GM19455 (cell line): Measurements from ENCODE around the gene SNAPC5.
"Not testable (repeated sequence)": the region's sequence is repeated elsewhere in the genome, so short reads cannot be mapped to it uniquely, and the experiment has no call there.

Experiments used
- ATAC-seq: cut with Tn5 transposase; IDR thresholded peaks from one replicate; pipeline ENCODE4 v1.9.1; 2021; ENCODE audit not compliant: unreplicated experiment

The SNAPC5 gene, protein sequence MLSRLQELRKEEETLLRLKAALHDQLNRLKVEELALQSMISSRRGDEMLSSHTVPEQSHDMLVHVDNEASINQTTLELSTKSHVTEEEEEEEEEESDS

DNA sequence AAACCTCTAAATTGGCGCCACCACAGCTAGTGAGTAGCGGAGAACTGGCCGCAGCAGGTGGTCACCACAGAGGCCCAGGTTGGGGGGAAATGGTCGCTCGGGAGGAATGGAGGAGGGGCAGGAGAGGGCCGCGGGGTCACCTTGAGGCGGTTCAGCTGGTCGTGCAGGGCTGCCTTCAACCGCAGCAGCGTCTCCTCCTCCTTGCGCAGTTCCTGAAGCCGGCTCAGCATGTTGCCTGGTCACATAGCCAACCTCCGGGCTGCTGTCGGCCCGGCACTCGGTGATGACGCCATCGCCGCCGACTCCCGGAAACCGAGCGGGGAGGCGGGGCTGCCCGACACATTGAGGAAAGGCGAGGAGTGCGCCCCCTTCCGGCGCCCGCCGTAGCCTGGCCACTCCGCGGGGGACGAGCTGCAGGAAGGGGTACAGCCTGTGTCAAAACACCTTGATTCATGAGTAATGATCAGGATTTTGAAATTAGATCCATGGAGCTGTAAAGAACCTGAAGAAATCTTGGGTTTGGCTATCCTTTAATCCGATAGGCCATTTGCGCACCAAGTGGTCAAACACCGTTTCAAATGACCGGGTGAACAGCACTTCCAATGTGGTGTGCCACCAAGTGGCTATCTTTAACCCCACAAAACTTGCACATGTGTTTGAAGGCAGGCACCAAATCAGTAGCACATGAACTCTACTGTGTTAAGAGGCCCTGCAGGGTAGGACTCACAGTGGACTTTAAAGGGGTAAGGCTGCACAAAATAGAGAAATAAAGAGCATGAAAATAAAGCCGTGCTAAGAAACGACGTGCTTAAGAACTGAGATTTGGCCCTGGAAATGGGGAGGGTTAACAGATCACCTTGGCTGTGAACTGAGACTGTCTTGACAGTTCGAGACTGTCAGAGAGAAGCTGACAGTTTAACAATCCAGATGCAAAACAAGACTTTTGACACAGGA lies at the start of gene SNAPC5:
Gene SNAPC5 (minus strand): TSS at position 261 of the 954 bp plus-strand sequence. CDS start 31 bp downstream, at position 230.
- ATAC-seq = peak; percentile 76

DNA sequence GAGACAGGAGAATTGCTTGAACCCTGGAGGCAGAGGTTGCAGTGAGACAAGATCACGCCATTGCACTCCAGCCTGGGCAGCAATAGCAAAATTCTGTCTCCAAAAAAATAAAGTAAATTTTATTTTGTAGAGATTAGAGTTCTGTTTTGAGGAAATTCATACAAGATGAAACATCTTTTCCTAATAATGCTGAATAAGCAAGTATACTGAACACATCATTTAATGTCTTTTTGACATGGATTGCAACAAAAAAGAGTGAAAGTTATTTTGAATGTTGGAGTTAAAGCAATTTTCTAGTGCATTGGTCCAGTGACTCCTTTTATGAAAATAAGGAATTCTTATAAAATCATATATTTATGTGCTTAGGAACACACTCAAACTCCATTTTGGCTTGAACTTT lies 47.7 kb upstream of the SNAPC5 start:
- ATAC-seq = no peak

DNA sequence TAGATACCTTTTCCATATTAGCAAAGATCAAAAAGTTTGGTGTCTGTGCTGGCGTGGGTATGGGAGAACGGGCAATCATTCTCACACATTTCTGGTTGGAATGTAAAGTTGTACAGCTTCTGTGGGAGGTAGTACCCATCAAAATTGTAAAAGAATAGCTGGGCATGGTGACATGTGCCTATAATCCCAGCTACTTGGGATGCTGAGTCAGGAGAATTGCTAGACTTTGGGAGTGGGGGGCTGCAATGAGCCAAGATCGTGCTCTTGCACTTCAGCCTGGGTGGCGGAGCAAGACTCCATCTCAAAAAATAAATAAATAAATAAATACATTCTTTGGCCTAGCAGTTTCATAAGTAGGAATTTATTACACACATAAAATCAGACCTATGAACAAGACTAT lies 45.3 kb upstream of the SNAPC5 start:
- ATAC-seq = no peak

DNA sequence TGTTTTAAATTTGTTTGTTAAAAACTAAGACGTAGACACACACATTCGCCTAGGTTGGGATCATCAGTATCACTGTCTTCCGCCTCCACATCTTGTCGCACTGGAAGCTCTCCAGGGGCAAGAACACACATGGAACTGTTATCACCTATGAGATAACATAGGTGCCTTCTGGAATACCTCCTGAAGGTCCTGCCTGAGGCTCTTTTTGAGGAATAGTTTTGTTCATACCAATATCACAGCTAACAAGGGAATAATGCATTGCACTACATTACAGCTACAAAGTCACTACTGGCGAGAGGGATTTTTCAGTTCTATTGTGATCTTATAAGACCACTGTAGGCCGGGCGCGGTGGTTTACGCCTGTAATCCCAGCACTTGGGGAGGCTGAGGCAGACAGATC lies 37.5 kb upstream of the SNAPC5 start:
- ATAC-seq = no peak

DNA sequence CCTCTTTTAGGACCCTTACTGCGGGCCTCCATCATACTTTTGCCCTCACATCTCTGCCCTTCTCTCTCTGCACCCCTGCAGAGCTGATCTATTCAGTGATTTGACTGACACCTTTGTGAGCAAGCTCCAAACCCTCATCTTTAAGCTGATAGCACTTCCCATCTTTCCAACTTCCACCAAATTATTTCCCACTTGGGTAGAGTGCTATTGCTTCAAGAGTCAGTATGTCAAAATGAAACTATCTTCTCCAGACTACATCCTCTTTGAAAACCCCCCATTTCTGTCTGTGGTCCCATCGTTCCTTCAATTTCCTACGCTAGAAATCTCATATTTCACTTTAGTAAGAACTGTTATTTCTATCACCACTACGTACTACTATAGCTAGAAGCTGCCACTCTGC lies 27.3 kb upstream of the SNAPC5 start:
- no peak for ATAC-seq

DNA sequence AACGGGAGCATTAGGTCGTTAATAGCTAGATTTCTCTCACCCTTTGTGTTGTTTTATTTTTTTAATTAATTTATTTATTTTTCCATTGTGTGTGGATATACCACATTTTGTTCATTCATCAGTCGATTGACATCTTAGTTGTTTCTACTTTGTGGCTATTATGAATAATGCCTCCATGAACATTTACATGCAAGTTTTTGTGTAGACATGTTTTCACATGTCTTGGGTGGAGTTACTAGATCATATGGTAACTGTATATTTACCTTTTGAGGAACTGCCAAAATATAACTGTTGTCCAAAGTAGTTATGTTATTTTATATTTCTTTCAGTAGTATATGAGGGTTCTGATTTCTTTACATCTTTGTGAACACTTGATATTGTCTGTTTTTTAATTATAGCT lies 26.4 kb upstream of the SNAPC5 start:
- no peak for ATAC-seq

DNA sequence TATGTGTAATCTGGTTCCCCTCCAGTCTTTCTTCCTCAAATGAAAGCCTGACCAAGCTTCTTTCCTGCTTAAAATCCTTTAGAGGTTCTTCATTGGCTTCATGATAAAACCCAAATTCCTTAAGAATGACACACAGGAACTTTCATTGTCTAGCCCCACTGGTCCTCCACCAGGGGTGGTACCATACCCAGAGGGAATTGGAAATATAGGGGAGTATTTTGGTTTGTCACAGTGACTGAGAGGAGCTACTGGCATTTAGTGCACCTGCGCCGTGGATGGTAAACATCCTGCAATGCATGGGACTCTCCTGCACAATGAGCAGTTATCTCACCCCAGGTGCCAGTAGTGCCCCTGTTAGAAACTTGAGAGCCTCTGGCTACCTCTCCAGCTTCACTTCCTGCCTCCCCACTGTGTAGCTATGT lies 18.4 kb upstream of the SNAPC5 start:
- ATAC-seq = no peak

DNA sequence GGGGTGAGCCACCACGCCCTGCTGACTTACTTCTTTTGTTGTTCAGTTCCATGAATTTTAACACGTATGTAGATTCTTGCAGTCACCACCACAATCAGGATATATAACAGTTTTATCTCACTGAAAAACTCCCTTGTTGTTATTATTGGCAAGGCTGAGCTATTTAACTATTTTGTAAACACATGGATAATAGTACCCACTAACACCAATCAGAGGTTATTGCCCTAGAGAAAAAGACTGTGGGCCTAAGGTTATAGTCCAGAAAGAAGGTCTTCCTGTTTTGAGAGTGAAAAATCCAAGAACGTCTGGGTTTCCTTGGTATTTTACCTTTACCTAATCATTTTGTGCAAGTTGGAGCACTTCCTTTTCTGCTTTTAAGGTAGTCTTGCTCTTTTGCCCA lies 17.0 kb upstream of the SNAPC5 start:
- ATAC-seq = no peak

DNA sequence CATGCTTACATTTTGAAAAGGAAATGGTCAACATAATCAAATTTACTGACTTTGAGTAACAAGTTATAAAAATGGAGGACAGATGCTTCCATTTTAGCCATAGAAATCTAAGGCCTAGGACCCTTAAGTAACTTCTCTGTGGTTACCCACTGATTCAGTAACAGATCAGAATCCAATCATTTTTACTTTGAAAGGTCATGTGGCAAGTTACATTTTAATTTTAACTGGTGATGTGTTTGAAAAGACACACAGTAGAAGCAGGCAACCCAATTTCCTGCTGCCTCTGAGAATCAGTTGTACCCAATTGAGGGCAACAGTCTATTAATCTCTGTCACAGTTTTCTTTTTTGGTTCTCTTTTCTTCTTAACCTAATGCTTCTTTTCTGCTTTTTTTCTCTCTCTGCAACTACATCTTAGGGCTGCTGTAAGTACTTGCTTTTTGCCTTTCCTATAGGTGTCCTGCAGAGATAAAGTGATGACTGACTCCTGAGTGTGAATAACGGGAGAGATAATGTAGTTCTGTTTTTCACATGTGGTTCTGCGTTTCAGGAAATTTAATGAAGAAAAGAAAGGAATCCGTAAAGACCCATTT lies 10.8 kb upstream of the SNAPC5 start:
- no peak for ATAC-seq

DNA sequence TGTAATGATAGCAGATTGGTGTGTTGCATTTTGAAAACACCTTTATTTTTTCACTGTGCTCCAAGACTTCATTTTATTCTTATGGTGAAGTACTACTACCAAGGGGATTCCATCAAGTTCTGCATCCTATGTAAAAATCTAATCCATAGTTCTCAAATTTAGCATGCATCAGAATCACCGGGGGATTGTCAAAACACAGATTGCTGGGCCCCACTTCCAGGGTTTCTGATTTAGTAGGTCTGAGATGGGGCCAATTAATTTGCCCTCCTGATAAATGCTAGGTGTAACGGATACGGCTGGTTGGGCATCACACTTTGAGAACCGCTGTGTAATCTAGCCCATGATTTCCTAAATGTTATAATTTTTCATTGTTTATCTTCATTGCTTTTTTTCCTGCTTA lies 8.3 kb upstream of the SNAPC5 start:
- no peak for ATAC-seq

DNA sequence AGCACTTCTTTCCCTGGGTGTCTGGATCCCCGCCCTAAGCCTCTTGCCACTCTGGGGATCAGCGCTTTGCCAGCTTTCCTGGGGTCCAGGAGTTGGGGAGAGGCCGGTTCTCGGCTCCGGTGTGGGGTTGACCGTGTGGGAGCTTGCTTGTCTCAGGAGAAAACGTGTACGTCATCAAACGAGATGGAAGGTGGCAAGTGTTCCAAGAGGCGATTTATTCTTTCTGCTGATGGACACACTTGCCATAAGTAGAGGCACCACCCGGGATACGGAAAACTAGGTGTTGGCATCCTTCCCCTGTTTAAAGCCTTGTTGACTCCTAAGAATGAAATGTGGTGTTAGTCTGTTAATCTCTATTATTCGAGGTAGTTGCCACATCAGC lies 7.9 kb upstream of the SNAPC5 start:
- ATAC-seq = no peak

DNA sequence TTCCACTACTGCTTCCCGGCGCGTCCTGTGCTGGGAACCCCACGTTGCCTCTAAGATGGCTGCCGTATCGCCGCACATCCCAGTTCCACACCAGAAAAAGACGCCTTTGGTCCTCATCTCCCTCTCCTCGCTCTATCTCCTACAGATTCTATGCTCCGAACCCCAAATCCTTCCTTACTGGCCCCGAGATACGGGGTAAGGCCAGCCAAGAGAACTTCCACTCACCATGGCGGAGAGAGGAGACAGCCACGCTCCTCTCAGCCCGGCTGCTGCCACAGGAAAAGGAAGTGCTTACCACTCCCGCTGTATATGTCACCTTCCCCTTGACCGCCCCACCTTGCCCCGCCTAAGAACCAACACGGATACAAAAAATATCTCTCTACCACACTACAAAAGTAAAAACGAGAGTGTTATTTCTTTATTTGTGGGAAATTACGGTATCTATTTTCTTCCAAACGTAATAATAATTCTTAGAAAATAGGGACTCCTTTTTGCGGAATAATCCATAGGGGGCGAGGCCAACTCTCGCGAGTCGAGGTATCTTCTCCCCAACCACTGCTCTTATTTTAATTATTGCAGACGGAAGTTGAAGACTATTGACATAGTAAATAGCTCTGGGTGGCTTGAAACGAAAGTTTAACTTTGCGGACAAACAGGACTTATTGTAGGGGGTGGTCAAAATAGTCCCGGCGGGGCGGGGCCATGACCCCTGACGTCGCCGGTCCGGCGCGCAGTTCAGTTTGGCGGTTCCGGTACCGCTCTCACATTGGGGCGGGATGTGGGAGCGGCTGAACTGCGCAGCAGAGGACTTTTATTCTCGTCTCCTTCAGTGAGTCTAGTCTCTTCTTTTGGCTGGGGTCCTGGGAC lies 7.2 kb upstream of the SNAPC5 start, which contains the start of the genes RPL4 and ZWILCH:
Gene RPL4 (minus strand): TSS at position 293 of the 867 bp plus-strand sequence. CDS start 65 bp downstream, at position 228.
Gene ZWILCH (plus strand): TSS at position 764 of the 867 bp plus-strand sequence. CDS start 13 bp downstream, at position 777.
- peak; percentile 72 for ATAC-seq

DNA sequence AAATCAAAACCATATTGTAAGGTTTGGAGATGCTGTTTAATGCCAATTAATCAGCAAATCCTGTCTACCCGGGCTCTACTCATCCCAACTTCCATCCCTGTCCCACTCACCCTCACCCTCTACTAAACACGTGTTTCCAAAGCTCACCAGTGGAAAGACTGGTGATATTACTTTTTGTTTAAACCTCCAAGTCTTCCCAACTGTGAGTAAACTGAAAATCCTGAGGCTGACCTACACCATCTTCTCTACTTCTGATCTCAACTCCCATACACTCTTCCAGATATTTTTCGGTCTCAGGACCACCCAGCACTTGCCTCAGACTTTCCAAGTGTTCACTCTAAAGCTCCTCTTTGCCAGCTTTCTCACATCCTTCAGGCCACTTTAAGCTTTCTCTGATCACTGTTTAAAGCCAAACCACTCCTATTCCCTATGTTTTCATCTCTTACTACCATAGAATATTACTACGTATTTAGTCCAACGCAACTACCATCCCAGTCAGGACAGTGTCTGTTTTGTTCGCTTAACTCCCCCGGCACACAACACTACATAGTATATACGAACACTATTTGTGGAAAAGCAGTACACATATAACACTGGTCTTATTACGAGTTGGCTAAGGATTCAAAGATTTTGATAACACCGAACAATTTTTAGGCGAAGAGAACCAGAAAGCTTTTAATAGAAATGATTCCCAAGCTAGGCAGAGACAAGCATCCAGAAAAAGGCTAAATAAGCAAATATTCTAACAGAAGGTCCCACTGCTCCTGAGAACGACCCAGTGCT lies 6.4 kb upstream of the SNAPC5 start:
- ATAC-seq = no peak

DNA sequence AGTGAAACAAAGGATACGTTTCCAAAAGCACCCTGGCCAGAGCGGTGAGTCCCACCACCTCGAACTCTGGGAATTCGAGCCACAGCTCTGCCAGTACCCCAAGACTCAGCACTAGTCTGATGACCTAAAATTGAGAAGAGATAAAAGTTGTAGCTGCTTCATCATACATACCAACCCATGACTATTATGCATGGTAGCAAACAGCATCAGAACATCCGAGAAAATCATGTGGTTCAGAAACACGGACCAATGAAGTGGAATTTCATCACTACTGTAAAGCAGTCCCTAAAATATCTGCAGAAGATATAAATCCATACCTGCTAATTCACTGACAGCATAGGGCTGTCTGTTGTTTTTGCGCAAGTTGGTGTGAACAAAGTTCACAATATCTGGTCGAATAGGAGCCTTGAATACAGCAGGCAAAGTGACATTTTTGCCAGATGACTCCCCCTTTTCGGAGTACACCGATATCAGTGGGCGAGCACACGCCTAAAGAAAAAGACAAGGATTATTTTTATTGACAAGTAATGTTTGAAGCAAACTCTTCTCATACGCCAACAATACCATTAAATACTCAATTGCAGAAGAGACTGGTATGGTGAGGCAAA lies 5.6 kb upstream of the SNAPC5 start:
- not testable (repeated sequence) for ATAC-seq

DNA sequence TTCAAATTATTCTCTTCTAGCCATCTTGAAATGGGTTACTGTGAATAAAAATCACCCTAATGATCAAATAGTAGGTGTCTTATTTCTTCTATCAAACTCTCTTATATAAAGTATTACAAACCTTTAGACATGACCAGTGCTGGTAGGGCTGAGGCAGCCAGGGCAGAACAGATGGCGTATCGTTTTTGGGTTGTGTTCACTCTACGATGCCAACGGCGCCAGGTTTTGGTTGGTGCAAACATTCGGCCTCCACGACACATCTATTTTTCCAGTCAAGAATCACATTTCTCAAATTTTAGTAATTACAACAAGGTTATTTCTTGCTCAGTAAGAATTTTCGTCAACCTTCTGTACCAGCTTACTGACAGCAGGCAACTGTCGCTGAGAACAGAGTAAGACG lies 4.9 kb upstream of the SNAPC5 start:
- ATAC-seq = no peak

DNA sequence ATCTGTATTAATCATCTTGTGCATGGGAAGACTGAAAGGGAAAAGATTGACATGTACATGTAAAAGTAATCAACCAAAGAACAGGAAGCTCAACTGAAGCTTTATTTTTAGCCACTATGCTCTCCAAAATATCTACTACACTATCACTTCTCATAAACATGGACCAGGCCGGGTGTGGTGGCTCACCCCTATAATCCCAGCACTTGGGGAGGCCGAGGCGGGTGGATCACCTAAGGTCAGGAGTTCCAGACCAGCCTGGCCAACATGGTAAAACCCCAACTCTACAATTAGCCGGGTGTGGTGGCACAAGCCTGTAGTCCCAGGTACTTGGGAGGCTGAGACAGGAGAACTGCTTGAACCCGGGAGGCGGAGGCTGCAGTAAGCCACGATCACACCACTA lies 2.8 kb upstream of the SNAPC5 start:
- not testable (repeated sequence) for ATAC-seq

DNA sequence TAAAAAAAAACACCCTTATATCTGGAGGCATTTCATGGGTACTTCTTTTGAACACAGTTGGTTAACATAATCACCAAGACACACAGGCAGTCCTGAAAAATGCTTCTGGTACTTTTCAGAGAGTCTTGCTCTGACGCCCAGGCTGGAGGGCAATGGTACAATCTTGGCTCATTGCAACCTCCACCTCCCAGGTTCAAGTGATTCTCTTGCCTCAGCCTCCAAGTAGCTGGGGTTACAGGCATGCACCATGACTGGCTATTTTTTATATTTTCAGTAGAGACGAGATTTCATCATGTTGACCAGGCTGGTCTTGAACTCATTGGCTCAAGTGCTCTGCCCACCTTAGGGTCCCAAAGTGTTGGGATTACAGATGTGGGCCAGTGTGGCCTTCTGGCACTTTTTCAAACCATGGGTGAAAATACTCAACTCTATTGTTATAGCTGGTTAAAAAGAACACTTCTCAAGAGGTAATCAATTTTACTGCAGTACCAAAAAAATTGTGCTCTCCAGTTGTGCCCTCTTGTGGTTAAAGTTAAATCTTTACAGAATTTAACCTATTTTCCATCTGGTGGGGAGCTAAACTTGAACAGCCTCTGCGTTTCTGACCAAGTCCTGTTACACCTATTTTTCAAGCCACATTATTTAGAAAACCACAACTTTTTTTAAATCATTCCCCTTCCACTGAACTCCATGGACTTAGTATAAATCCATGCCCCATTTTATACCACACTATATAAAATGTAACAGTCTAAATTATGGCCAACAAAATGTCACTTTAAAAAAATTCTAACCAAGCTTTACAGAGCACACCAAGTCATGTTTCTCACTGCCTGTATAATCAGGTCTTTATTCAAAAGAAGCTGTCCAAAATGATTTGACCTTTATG lies 1.2 kb upstream of the SNAPC5 start:
- no peak for ATAC-seq

DNA sequence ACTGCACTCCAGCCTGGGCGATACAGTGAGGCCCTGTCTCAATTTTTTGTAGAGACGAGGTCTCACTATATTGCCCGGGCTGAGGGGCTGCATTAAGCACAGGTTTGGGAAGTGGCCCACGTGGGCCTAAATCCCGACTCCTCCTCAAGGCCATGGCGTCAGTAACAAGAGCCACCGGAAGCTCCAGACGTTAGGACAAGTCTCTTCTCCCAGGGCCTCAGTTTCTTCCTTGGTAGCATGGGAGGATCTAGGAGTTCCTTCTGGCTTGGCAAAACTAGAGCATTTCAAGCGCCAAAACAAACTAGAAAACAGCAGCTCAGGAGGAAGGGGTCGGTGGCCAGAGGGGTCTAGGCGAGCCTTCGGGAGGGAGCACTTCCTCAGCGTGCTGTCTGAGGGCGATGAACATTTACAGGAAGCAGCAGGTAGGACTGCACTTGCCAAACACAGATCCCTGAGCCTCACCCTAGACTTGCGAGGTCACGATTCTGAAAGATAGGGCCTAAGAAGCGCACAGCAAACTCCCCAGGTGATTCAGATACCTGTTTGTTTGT lies 536 bp downstream of the SNAPC5 start:
- peak; percentile 3 for ATAC-seq
